Activated effector memory CD4-positive, alpha-beta T cell treated with anti-CD3 and anti-CD28 coated beads, Interleukin-2, amount 50 U/mL, for 16 hours (primary cell): ENCODE measurements around the gene WASF3.

Experiments used
- DNase-seq: peaks from one replicate; pipeline ENCODE4 v3.0.0-alpha.2; 2020

Gene WASF3

DNA sequence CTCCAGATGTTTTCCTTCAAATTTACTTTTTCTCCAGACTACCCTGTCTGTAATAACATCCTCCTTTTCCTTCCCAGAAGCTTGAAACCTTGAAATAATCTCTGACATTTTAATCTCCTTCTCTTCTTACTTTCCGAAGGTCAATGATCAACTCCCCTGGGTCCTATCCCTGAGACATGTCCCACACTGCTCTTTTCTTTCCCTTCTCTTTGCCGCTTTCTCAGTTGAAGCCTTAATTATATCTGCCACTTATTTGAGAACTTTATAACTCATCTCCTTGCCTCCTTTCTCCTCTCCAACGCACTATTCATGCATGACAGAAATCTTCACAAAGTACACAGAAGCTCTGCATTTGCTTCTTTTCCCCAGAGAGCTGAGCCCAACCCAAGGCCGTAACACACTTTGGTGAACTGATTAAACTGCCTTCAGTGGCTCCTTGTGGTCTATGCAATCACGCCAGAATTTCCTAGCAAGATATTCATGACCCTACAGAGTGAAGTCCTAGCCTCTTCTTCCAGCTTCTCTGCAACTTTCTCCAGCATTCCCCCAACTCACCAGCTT lies 9.2 kb upstream of the WASF3 start:
- DNase-seq, result no peak

DNA sequence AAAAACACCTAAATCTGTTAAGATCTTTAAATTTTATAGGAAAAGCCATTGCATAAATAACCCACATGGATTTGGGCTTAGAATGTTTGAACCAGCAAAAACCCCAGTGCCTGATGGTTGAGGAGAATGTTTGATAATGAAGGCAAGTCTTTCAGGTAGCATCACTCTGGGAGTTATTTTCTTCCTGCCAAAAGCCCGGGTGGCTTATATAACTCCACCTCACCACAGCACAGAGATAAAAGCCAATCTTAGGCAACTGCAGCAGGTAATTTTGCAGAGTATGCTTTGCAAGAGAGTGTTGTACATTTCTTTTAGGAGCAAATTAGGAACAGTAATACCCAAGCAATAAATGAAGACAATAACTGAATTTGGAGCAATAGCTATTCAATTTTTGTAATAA lies 7.8 kb upstream of the WASF3 start:
- no peak for DNase-seq

DNA sequence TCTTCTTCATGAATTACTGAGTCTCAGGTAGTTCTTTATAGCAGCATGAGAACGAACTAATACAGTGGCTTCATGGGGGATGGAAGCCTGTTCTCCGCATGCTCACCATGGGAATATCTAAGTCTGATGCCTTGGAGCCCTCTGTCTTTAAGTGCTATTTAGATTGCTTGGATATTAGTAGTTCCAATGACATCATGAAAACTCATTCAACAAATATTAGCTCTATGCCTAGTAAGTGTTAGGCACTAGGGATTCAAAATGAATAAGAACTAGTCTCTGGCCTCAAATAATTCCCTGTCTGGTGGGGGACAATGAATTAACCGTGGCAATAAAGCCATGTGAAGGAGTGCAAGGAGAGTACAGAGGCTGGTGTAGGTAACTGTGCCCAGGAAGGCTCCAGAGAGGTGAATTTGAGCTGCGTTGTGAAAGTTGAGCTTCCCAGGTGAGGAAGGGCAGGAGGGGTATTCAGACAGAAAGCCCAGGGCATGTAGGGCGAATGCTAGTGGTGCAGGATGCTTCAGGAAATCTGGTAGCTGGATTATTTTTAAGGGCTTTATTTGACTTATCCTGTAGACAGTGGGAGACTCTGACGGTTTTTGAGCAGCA lies 6.1 kb upstream of the WASF3 start:
- no peak for DNase-seq

DNA sequence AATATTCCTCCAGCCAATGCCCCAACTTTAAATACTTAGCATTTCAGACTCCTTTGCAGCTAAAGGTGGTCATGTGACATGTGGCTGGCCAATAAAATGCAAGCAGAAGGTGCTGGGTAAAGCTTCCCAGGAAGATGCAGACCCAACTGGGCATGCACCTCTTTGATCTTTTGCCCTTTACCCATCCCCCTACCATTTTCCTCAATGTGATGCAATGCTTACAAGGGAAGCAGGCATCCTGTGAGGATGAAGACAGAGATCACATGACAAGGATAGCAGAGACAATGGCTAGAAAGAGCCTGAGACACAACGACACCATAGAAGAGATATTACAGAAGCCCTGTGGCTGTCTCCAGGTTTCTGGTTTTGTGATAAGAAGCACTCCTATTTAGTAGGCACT lies 2.1 kb upstream of the WASF3 start:
- no peak for DNase-seq

DNA sequence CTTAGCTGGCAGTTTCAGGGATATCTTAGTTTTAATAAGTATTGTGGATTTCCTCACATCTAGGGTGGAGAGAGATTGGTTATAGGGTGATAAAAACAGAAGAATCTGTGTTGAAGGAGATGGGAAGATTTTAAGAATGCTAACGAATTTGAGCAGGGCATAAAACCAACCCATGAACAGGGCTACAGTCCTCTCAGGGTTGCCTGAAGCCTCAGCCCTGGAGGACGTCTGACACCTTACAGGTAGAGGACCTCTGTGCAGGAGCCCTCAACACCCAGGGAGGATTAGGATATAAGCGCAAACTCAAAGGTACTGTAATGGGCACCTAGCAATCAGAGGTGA lies 461 bp upstream of the WASF3 start:
- no peak for DNase-seq

DNA sequence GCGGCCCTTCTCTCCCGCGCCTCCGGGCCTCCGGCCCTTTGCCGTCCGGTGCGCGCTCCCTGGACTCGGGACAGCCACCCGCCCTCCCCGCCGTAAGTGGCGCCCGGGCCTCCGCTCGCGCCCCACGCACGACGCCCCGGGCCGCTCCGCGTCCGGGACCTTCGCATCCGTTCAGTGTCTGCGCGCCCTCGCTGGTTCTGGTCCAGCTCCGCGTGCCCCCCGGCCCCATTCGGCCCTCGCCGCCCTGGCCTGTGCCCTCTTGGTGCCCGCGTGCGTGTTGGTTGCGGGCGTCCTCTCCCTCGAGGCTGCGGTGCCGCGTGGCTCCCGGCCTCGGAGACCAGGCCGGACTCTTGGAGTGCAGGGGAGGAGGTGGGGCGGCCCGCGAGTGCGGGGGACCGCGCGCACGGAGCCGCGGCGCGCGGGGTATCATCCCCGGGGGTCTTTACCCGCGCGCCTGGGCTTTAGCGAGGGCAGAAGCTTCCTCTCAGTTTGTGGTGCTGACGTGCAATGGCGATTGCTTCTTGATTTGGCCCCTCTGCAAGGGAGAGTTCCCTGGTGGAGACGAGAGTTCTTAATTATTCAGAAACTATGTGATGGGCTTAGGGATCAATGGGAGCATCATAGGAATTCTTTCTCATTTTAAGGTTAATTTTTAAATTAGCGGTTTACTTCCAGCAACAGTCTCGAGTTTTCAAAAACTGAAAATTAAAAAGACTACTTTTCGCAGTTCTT lies 757 bp downstream of the WASF3 start:
- no peak for DNase-seq

DNA sequence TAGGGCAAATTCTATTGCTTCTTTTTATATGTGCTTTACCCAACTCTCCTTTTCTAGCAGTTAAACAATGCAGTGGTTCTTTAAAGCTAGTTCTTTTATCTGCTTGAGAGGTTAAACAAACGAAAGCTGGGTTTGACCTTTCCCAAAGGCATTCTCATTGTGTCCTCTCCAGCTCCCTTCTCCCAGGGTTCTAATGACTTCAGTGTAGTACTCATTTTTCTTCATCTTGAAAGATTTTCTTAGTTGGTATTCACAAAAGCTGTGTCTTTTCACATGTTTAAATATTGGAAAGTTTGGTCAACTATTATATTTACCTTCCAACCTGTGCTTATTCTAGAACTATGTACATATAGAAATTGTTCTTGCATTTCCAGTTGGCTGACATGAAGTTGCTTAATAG lies 1.5 kb downstream of the WASF3 start:
- DNase-seq, result no peak

DNA sequence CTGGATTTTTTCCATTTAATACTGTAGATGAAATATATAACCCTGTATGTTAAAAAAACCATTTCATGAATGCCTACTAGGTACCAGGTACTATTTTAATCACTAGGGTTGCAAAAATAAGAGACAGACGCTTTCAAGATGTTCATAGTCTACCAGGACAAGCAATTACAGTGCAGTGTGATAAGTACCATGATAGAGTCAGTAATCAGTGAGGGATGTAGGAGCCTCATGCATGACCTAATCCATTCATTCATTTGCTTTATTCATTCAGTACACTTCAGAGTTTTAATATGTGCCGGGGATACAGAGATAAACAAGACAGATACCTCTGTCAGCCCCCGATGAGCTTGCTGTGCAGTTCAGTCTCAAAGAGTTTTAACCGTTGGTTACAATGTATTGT lies 3.0 kb downstream of the WASF3 start:
- no peak for DNase-seq

DNA sequence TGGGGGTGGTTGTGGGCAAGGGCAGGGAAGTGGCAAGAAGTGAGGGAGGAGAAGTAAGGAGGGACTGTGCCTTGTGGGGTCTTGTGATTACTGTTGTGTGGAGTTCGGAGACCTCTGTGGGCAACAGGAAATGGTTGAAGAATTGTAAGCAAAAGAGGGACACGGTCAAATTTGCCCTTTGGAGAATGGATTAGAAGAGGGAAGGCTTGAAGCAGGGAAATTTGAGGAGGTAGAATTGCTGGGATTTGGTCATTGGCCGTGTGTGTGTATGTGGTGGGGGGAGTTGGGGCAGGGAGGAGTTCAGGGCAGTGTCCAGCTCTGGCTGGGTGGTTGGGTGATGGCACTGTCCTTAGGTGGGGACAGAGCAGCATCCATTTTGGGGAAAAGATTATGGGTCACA lies 3.6 kb downstream of the WASF3 start:
- DNase-seq, result no peak

DNA sequence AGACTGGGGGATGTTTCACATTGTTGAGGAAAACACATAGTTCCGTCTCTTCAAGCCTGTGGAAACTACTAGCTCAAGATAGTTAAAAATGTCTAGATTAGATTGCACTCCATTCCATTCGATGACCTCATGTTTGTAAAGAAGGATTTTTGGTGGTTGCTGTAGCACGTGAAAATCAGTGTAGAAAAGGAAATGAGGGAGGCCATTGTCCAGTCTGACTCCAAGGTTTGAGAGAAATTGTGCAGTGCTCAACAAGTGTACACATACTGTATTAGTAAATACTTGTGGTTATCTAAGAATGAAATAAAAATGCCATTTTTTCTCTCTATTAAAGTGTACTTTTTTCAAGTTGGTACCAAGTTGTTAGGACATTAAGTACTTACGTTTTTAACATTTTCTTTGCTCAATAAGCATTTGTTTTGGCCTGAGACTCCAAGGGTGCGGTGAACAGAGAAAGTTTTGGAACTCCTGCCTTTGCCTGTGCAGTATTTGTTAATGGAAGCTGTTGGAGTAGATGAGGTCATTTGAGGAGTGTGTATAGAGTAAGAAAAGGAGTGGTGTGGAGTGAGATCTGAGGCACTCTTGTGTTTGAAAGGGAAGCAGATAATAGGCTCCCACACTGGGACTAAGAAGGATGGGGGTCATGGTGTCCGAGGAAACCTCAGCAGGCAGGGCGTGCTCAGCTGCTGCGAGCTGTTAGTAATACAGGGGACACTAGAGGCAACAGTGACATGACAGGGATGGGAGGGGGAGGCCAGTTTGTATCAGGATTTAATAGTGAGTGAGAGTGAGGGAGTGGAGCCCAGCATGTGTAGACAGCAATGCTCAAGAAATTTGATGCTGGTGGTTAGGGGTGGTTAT lies 4.4 kb downstream of the WASF3 start:
- no peak for DNase-seq

DNA sequence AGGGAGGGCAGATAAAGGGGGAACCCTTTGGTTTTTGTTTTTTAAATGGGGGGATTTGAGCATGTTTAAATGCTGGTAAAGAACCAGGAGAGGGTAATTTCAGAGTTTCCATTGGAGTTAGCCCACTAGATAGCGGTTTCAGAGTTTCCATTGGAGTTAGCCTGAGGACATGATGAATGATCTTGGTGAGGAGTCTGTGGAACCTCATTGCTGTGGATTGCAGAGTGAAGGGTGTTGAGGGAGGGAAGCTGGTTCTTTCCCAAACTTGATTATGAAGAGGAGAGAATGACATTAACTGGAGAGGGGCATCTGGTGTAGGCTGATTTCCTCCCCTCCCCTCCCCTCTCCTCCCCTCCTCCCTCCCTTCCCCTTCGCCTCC lies 5.0 kb downstream of the WASF3 start:
- DNase-seq, result no peak

DNA sequence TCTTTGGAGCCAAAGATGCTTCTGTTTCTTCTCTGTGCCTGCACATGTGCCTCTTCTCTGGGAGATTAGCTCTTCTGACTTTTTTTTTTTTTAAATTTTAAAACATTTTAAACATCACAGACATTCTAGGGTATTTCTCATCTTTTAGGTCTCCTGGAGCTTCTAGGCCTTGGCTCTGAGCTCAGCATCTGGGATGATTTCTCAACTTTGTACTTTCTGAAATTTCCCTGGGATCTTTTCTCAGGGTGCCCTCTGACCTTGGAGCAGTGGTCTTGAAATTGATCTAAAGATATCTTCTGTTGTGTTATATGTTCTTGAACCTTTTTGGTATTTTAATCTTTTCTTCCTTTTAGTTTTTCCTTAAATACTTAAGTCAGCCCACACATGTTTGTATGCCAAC lies 6.2 kb downstream of the WASF3 start:
- no peak for DNase-seq

DNA sequence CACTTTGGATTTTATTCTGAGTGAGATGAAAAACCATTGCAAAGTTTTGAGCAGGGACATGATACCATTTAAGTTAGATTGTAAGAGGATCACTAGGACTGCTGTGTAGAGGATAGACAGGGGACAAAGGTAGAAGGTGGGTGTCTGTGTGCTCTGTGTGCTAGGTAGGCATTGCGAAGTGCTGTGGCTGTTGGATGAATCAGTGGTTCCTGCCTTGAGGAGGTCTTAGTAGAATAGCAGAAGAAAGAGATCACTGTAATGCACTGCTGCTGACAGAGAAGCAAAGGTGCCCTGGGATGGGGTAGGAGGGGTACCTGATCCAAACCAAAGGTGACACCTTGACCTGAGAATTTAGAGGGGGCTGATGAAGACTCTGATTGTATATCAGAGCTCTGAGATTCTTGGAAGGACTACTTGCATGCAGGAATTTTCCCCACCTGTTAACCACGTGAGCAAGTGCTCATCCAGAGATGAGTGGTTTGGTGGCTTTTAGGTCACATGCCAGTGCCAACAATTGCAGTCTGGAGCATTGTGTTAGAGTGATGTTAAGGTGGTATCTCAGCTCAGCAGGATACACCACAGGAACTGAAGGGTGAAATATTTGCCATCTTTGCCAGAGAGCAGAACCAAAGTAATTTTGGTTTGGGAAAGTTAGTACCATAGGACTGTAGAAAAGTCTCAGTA lies 10.8 kb downstream of the WASF3 start:
- DNase-seq, result no peak

DNA sequence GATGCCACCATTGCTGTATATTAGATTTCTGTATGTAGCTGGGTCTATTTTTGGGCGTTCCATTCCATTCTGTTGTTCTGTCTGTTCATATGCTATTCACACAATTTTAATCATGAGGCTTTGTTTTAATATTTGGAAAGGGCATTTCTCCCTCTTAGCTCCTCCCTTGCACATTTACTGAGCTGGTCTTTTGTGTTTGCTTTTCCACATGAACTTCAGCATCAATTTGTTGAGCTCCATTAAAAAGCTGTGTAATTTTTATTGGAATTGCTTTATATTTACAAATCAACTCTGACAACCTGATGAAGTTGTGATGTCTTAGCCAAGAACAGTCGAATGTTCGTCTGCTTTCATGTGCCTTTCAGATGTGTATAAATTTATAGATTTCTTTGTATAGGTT lies 14.0 kb downstream of the WASF3 start:
- DNase-seq, result no peak

DNA sequence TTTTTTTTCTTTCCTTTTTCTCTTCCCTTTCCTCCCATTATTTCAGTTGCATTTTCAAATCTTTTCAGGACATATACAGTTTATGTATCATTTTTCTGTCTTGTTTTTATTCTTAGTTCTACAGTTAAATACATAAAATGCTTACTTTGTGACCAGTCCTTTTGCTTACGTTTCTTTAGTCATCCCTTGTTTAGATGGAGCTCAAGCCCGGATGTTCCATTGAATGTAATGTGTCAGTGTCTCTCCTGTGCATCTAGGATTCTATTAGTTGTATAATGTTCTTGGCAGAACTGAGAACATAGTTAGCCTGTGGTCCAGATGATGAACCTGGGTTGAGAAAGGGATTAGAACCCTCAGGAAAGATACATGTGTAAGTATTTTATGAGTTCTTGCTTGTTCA lies 17.8 kb downstream of the WASF3 start:
- DNase-seq, result no peak

DNA sequence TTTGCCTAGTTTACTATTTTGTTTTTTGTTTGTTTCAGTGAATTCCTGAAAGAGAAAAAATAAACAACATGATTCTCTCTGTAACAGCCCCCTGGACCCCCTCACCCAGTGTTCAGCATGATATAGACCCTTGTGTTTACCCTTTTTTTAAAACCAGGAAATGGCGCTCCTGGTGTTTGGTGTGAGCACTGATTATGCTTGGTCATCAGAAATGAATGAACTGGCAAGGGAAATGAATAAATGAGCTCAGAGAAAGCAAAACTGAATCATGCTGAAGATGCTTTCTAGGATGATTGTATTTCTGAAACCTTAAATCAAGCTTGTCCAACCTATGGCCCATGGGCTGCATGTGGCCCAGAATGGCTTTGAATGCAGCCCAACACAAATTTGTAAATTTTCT lies 22.1 kb downstream of the WASF3 start:
- DNase-seq, result no peak

DNA sequence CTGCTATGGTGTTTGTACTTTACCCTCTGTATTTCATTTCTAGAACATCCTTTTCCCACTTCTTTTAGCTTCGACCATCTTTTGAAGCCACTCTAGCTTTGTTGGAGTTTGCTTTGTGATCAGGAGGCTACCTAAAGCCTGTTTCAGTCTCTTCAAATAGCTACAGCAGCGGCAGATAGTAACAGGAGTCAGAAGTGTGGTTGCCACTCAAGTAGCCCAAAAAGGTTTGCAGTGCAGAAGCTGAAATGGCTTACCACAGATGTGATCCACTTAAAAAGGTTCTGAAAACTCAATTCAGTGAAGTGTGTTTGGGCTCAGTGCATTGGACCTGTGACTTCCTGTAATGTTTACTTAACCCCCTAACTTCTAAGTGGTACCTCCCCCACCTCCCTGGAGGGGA lies 26.2 kb downstream of the WASF3 start:
- DNase-seq, result no peak

DNA sequence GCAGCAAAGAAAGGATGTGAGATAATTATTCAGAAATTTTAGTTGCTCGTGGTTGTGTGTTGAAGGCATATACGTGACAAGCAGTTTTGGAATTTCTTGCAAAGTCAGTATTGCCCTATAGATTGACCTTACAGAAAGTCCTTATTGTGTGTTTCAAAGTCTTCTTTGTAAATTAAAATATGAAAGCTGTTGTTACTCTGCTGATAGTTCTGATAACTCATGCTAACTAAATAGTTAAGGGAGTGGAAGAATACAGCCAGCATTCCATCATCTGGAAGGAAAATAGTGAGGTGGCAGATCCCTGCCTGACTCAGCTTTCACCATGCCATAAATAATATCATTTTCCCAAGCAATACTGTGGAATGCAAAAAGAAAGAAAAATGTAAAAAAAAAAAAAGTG lies 27.2 kb downstream of the WASF3 start:
- DNase-seq, result no peak

DNA sequence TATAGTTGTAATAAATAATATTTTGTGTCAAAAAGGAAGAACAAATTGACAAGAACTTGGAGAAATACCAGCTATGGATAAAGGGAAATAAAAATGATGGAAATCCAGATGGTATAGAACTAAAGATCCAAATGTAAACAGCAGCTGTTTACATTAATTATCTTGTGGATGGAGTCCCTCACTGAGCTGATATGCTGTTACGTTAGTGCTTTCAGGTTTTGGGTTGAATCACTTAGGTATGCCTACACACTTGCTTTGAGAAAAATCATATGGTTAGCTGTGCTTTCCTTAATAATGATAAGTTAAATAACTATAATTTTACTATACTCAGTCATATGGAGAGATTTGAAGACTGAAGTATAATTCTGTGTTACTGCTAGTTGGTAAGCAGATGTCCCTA lies 27.7 kb downstream of the WASF3 start:
- DNase-seq, result no peak

DNA sequence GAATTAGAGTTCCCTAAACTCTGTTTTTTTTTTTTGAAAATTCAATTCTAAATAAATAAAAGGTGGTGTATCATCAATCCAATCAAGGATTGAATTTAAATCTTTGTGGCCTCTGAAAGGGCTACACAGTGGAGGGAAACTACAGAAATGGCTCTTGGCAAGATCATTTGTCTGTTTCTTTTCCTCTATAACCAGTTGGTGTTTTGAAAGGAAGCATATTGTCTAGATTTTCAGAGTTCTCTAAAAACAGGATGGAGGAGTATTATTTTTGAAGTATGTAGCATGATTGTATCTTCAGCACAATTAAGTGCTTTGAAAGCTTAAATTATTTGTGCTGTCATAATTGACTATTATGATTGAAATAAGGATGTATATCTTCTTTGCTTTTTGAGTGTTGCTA lies 29.8 kb downstream of the WASF3 start:
- DNase-seq, result no peak

DNA sequence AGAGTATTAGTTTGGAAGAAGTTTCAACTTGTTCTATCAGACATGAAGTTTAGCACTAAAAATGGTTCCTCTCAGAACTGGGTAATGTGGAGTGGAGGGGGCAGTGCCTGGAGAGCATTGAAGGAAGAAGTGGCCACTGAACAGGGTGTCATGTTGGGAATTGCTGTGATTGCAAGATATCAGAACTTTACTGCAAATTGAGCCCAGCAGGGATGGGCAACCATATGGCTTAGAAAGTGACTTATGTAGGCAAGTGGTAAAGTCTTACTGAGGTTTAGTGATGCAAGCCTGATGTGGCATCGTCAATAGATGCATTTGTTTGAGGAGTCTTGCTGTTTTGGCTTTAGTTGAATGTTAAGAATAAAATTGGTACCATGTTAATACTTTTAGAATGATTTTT lies 31.7 kb downstream of the WASF3 start:
- no peak for DNase-seq

DNA sequence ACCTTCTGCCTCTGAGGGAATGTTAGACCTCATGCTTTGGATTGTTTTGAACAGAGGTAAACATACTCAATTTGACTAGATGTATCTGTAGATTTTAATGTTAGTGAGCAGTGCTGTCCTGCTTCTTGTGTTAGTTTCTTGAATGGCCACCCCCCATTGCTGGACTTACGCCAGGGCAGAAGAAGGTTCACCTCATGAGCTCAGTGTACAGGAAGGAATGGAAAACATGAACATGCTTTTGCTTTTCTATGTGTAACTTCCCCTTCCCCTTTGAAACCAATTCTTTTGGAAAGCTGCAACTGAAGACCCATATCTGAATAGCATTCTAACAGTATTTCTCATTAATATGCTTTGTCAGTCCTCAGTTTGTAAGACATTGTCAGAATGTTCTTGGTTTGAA lies 32.3 kb downstream of the WASF3 start:
- no peak for DNase-seq

DNA sequence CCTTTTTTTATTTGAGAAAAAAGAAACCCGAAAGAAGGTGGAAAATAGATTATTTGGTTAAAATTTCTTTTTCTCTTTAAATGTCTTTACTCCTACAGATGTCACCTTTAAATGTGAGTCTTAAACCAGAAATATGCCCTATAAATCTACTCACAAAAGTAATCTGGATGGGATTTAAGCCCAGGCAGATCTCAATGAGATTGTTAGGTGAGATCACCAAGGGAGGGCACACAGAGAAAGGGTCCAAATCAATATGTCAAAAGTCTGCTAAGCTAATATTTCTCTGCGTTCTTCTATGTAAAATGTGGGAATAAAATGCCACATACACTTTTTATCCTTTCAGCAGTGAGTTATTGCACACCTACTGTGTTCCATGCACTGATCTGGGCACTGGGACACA lies 32.9 kb downstream of the WASF3 start:
- no peak for DNase-seq

DNA sequence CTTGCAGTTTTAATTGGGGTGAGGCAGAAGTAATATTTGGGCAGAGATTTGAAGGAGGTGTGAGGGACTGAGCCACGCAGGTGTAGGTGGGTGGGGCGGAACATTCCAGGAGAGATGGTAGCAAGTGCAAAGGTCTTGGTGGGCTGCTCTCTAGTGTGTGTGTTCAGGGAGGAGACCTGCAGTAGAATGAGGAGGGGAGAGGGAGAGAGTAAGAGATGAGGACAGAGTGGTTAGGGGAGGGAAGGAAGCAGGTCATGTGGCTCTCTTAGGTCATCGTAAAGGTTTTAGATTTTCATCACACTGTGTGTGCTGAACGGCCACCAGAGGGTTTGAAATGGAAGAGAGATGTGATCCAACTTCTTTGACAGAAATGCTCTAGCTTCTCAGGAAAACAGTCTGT lies 33.5 kb downstream of the WASF3 start:
- DNase-seq, result no peak
